ENCODE results near the gene IPO8.

- TF ChIP-seq CTCF (conservative IDR thresholded peaks at IDR 0.05; ENCODE audit: low read length) (no peak), EZH2phosphoT487 (IDR thresholded peaks at IDR 0.05; ENCODE audit: borderline replicate concordance) (no peak)
Measured at GRCh38 chr12:30692470-30692869, 3.2 kb downstream of the IPO8 start.
